Neural progenitor cell (in vitro differentiated cells): ENCODE data around the gene CYP4V2.

Experiments
- EZH2 ChIP-seq: fragments of 200-600 bp; sonication (generic); IDR thresholded peaks from 2 replicates; pipeline ENCODE4 v1.6.1; 2017; ENCODE audit warnings: antibody characterized with exemption, mild to moderate bottlenecking, moderate library complexity
- TF ChIP-seq, protein P1 (sequence below): fragments of 200-600 bp; sonication (generic); IDR thresholded peaks from 2 replicates; pipeline ENCODE4 v1.5.1; 2017; ENCODE audit warnings: antibody characterized with exemption, mild to moderate bottlenecking

DNA sequence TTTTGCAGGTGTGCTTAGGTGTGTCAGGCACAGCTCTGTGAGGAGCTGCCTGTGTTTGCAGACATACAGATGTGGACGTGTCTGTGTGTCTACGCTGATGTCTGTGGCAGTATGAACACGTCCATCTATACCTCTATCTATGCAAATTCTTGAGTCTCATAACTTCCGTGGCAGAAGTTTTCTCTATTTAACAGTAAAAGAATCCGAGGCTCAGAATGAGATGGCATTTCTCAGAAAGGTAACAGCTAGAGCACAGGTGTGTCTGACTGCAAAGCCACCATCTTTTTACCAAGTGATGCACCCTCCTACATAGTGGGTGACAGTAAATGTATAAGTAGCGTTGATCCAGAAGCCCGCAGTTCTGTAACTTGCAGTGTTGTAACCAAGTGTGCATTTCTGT is 39.9 kb upstream of the CYP4V2 start:
- TF ChIP-seq, protein P1, sequence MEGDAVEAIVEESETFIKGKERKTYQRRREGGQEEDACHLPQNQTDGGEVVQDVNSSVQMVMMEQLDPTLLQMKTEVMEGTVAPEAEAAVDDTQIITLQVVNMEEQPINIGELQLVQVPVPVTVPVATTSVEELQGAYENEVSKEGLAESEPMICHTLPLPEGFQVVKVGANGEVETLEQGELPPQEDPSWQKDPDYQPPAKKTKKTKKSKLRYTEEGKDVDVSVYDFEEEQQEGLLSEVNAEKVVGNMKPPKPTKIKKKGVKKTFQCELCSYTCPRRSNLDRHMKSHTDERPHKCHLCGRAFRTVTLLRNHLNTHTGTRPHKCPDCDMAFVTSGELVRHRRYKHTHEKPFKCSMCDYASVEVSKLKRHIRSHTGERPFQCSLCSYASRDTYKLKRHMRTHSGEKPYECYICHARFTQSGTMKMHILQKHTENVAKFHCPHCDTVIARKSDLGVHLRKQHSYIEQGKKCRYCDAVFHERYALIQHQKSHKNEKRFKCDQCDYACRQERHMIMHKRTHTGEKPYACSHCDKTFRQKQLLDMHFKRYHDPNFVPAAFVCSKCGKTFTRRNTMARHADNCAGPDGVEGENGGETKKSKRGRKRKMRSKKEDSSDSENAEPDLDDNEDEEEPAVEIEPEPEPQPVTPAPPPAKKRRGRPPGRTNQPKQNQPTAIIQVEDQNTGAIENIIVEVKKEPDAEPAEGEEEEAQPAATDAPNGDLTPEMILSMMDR, result no peak
- no peak for TF ChIP-seq EZH2
